HepG2 (cell line): ENCODE results near the gene CTTNBP2NL. TPM values are rescaled to one million over a fixed set of nuclear protein-coding genes. Genes with fewer than 3 reads are reported as not detected.

ENCODE experiments used
- ATF7 ChIP-seq, 2 experiments: fragments of 450-650 bp in 1 of 2; sonication (generic) in 1 of 2; formaldehyde crosslinking in 1 of 2; IDR thresholded peaks; 2 replicates each; pipeline versions ENCODE4 v1.4.0 to v1.6.1; 2016 to 2020; ENCODE audit warnings: antibody characterized with exemption in 1 of 2, mild to moderate bottlenecking in 1 of 2, missing genetic modification reagents in 1 of 2
- CBX1 ChIP-seq: IDR thresholded peaks from one replicate; pipeline ENCODE4 v1.6.1; 2016; ENCODE audit warnings: antibody characterized with exemption, low read depth
- GFI1 ChIP-seq: sonication (generic); formaldehyde crosslinking; IDR thresholded peaks from 2 replicates; pipeline ENCODE4 v1.5.0; 2020; ENCODE audit warnings: missing genetic modification reagents, mild to moderate bottlenecking, borderline replicate concordance
- HNF1A ChIP-seq, 2 experiments: sonication (generic) in 1 of 2; formaldehyde crosslinking in 1 of 2; IDR thresholded peaks; 2 replicates each; pipeline versions ENCODE4 v1.4.0 to v1.6.1; 2016 to 2020; ENCODE audit warnings: borderline replicate concordance in 1 of 2, low read depth in 1 of 2, mild to moderate bottlenecking in 1 of 2, missing genetic modification reagents in 1 of 2
- NONO ChIP-seq, 2 experiments: fragments of 450-650 bp in 1 of 2; sonication (generic) in 1 of 2; formaldehyde crosslinking in 1 of 2; IDR thresholded peaks in 1 of 2; conservative IDR thresholded peaks in 1 of 2; 2 replicates each; pipeline versions ENCODE4 v1.6.1 to v1.8.0; 2017 to 2022; ENCODE audit warnings: mild to moderate bottlenecking in 1 of 2, missing genetic modification reagents in 1 of 2, moderate library complexity in 1 of 2
- PAWR ChIP-seq: sonication (generic); formaldehyde crosslinking; IDR thresholded peaks from 2 replicates; pipeline ENCODE4 v1.4.0; 2020; ENCODE audit warnings: missing genetic modification reagents, mild to moderate bottlenecking, borderline replicate concordance
- RXRB ChIP-seq: IDR thresholded peaks from 2 replicates; pipeline ENCODE4 v1.6.1; 2016; ENCODE audit warnings: borderline replicate concordance, missing genetic modification reagents, missing compliant biosample characterization
- SAFB2 ChIP-seq: sonication (generic); formaldehyde crosslinking; IDR thresholded peaks from 2 replicates; pipeline ENCODE4 v1.5.1; 2020; ENCODE audit warnings: missing genetic modification reagents, low read depth, mild to moderate bottlenecking, borderline replicate concordance
- STAT6 ChIP-seq: sonication (generic); formaldehyde crosslinking; IDR thresholded peaks from 2 replicates; pipeline ENCODE4 v1.4.0; 2020; ENCODE audit warnings: missing genetic modification reagents, mild to moderate bottlenecking, borderline replicate concordance
- ZFP91 ChIP-seq: sonication (generic); formaldehyde crosslinking; IDR thresholded peaks from 2 replicates; pipeline ENCODE4 v1.9.0; 2022; ENCODE audit warnings: missing genetic modification reagents, mild to moderate bottlenecking, borderline replicate concordance
- ZNF224 ChIP-seq: sonication (generic); formaldehyde crosslinking; IDR thresholded peaks from 2 replicates; pipeline ENCODE4 v1.5.0; 2020; ENCODE audit warnings: mild to moderate bottlenecking, missing genetic modification reagents
- ZNF230 ChIP-seq: sonication (generic); formaldehyde crosslinking; IDR thresholded peaks from 2 replicates; pipeline ENCODE4 v1.4.0; 2020; ENCODE audit warnings: mild to moderate bottlenecking, missing genetic modification reagents
- ZNF441 ChIP-seq: sonication (generic); formaldehyde crosslinking; IDR thresholded peaks from 2 replicates; pipeline ENCODE4 v1.7.0; 2021; ENCODE audit warnings: missing genetic modification reagents, borderline replicate concordance
- polyA plus RNA-seq, 8 experiments: library from polyadenylated mRNA; depleted of rRNA in 3 of 8; stranded (reverse) in 7 of 8; unstranded in 1 of 8; fragments of >200 nt; fragmentation: Illumina TruSeq in 4 of 8; extraction: Trizol in 4 of 8; gene quantifications; 2 replicates each; pipeline versions ENCODE4 v1.2.1 to v1.2.3, GENCODE V29; 2011 to 2016; ENCODE audit warnings: low read depth in 4 of 8, missing spikeins in 1 of 8, mixed read lengths in 1 of 8; ENCODE audit not compliant: insufficient read depth in 1 of 8
- total RNA-seq, 5 experiments: library from RNA; depleted of rRNA; stranded (reverse); fragments of >200 nt; fragmentation: Illumina TruSeq; extraction: Trizol; gene quantifications; 2 replicates each; pipeline ENCODE4 v1.2.3, GENCODE V29; 2016; ENCODE audit warnings: low read depth in 1 of 5

The CTTNBP2NL gene
- total and polyA plus RNA-seq, 2 of the 13 experiments (the other 11 are each of a cell fraction or from before 2014, with no cell fraction given): 2.1 to 4.1 TPM

GRCh38 chr1:112492076-112492475 is 96.1 kb downstream of the CTTNBP2NL start (continued):
- no peak for TF ChIP-seq ZFP91 (CRISPR knock-in tag)
- TF ChIP-seq ZNF224 (CRISPR knock-in tag): no peak
- TF ChIP-seq SAFB2 (CRISPR knock-in tag): no peak
- TF ChIP-seq ZNF230 (CRISPR knock-in tag): no peak
- TF ChIP-seq PAWR: no peak
- no peak for TF ChIP-seq ATF7 (IDR thresholded peaks at IDR 0.05)
- no peak for TF ChIP-seq ATF7 (CRISPR knock-in tag; IDR thresholded peaks at IDR 0.05)
- TF ChIP-seq ZNF441 (CRISPR knock-in tag): no peak
- no peak for TF ChIP-seq STAT6 (CRISPR knock-in tag)
- TF ChIP-seq NONO (IDR thresholded peaks at IDR 0.05): no peak
- TF ChIP-seq NONO (CRISPR knock-in tag; conservative IDR thresholded peaks at IDR 0.05): no peak
- no peak for TF ChIP-seq HNF1A (IDR thresholded peaks at IDR 0.05; ENCODE audit: low read depth)
- TF ChIP-seq HNF1A (CRISPR knock-in tag; IDR thresholded peaks at IDR 0.05; ENCODE audit: borderline replicate concordance): no peak
- no peak for TF ChIP-seq CBX1
- TF ChIP-seq RXRB: no peak
- TF ChIP-seq GFI1 (CRISPR knock-in tag): no peak
